OCI-LY7 (cell line): ENCODE measurements around the gene SEMA5A.

Experiments used
- CTCF ChIP-seq: fragments of 200-600 bp; sonication (generic); conservative IDR thresholded peaks from 2 replicates; pipeline ENCODE4 v1.5.1; 2014; ENCODE audit warnings: mild to moderate bottlenecking, antibody characterized with exemption, low read length, moderate library complexity, mixed read lengths
- EZH2phosphoT487 ChIP-seq: fragments of 200-600 bp; sonication (generic); IDR thresholded peaks from 2 replicates; pipeline ENCODE4 v1.6.1; 2018; ENCODE audit warnings: low read depth, borderline replicate concordance, mild to moderate bottlenecking, mixed run types, antibody characterized with exemption, low read length, moderate library complexity, mixed read lengths

GRCh38 chr5:9388941-9389674 is 156.8 kb downstream of the SEMA5A start:
- TF ChIP-seq CTCF (no peak), EZH2phosphoT487 (no peak)
